Glomerular visceral epithelial cell (primary cell): Measurements from ENCODE around the gene NMRK1.

Experiments
- DNase-seq: peaks from one replicate; pipeline ENCODE4 v3.0.0-alpha.2; 2016; ENCODE audit errors: extremely low spot score

Gene NMRK1

DNA sequence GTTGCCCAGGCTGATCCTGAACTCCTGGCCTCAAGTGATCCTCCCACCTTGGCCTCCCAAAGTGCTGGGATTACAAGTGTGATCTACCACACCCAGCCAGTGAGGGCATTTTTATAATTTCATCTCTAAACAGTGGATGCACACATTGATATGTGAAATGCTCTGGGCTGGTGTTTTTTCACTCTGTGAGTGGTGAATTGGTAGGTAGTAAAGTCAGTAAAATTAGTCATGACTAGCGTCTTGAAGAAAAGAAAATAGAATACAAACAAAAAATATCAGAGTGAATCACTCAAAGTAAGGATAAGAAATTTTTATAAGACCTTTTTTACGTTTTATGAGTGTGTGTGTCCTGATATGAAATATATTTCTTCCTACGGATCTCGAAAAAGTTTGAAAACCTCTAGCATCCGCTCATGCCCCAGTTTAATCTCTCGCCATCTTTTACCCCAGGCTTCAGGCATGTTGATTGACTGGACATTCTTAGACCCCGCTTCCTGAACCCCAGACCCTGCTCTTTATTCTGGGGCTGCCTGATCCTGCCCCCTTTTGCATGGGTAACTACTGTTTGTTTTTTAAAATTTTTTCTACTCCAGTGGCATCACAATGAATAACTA is 14.3 kb upstream of the NMRK1 start:
- DNase-seq, result no peak

DNA sequence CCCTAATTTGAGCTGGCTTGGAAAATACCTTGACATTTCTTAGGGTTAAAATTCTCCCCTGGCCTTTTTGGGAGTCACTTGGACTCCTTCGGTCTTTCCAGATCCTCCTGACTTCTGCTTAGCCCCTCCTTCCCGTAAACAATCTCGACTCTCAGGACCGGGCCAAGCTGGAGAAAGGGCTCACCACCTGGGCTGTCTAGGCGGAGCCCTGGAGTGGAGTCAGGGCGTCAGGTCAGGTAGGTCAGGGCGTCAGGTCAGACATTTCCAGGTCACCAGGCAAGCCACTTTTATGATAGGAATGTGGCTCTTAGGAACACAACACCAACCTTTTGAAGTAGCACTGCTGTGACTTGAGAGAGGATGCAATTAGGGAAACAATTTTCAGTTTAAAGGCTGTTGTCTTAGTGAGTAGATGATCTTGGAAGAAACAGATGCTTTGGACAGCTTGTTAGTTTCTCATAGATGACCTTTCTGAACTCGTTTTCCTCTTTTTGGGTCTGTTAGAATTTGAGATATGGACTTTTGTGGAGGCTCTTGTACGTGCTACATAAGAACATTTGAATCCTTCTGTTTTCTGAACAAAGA is 13.1 kb upstream of the NMRK1 start:
- DNase-seq, result no peak

DNA sequence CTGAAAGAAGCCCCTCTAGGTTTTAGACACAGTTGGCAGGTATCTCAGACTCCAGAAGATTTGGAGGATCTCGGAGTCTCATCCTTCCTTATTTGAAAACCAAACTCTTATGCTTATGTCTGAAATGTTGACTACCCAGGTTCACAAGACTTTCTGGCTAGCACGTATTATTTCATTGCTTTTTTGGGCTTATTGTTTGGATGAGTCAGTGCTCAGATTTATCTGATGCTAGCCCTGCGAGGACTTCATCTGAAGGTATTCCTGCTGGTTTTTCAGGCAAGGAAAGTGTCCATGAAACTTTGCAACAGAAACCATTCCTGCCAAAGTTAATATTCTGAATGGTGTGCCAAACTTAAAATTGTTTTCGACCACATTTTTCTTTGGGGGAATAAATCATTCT is 8.8 kb upstream of the NMRK1 start:
- no peak for DNase-seq

DNA sequence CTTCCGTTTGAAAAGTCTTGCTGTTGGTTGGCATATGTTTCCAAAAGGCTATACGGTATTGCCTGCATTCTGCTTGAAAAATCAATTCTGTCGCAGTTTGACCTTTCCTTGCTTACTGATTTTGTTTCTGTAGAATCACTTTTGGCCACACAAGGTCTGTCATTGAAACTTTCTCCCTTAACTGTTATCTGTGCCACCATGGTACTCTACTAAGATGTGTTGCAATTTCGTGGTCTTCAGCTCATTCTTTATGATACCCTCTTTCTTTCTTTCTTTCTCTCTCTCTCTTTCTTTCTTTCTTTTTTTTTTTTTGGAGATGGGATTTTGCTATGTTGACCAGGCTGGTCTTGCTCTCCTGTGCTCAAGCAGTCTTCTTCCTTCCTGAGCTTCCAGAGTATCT is 4.8 kb upstream of the NMRK1 start:
- DNase-seq, result no peak

DNA sequence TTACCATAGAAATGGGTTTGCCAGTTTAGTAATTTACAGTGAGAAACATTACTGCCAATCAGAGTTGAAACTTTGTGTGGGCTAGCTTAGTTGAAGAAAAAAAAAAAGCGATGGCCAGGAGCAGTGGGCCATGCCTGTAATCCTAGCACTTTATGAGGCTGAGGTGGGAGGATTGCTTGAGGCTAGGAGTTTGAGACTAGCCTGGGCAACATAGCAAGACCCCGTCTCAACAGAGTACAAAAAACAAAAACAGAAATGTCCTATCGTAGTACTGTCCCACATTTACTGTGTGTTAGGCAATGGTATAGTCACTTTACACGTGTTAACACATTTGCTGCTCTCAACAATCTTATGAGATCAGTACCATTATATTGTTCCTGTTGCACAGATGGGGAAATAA is 2.6 kb upstream of the NMRK1 start:
- DNase-seq, result no peak

DNA sequence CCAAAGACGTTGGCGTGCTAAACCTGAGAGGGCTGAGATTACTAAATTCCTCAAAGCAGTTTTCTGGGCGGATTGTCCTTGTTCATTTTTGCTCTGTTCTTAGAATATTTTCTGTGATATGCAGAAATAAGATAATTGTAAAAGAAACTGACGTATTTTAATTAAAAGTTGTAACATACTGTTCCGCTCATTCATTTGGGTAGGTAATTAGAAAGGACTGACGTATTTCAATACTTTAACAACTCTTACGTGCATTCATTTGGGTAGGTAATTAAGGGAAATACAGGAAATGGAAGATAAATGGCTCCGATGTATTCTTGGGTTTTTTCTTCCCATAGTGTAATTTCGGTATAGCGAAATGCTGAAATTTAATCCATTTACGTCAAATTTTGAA is 1.4 kb upstream of the NMRK1 start:
- DNase-seq, result no peak

DNA sequence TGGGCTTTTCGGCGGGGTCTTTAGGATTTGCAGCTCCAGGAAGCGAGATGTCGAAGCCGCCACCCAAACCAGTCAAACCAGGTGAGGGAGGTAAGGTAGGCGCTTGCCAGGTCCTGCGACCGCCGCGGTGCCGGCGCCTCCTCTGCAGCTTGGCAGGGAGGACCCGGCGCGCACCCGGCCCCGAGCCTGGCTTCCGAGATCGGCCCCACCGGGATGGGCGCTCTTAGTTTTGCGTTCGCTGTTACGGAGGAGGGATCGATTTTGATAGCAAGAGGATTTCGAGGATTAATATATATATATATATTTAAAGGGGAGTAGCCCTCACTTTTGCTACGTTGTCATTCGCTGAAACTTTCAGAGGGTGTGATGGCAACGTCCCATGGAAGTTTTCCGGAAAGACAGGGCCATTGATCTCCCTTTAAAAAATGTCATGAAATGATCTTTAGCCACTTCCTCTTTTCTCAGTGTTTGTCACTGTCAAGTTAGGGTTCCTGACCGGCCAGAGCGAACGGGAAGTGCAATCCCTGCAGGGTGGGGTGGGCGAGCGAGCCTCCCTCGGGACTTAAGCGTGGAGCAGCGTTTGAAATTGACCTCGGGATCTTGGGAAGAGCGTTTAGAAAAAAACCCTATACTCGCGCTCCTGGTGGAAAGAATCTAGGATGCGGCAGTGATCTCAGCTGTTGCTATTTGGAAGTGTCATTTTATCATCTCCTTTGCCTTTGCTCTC is 854 bp upstream of the NMRK1 start:
- peak; percentile 53 for DNase-seq

DNA sequence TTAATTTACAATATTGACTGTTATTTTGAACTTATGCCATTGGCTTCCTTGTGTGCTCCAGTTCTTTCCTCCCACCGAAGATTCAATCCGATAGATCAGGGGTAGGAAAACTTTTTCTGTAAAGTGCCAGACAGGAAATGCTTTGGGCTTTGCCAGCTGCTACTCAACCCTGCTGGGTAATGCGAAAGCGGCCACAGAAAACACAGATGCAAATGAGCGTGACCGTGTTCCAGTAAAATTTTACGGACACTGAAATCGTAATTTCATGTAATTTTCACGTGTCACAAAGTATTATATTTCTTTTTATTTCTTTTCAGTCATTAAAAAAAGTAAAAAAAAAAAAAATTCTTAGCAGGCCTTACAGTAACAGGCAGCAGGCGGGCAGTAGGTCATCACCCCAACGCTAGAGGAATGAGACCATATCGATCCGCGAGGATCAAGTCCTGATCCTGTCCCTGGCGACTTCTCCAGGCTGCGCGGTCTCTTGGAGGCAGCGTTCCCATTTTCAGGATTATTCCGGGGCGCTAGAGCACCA is 599 bp downstream of the NMRK1 start:
- peak; percentile 58 for DNase-seq

DNA sequence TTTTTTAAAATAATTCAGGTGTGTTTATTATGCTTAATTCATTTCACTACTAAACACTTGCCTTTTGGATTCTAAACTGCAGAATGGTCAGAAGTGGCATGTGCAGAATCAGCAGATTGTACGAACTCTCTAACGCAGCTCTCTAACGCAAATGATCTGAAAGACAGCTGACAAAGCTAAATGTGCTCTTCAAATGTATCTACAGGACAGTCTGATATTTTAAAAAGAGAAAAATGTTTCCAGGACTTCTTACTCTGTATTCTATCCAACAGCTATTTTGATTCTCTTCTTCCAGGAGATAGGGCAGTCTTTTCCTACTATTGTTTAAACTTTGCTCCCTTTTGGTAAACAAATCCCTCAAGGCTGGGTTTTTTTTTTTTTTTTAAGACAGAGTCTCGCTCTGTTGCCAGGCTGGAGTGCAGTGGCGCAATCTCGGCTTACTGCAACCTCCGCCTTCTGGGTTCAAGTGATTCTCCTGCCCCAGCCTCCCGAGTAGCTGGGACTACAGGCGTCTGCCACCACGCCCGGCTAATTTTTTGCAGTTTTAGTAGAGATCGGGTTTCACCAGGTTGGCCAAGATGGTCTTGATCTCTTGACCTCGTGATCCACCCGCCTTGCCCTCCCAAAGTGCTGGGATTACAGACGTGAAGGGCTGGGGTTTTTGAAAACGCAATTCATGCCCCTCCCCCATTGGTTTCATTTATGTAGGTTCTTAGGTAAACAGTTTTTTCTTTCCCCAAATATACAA is 1.2 kb downstream of the NMRK1 start:
- DNase-seq, result no peak

DNA sequence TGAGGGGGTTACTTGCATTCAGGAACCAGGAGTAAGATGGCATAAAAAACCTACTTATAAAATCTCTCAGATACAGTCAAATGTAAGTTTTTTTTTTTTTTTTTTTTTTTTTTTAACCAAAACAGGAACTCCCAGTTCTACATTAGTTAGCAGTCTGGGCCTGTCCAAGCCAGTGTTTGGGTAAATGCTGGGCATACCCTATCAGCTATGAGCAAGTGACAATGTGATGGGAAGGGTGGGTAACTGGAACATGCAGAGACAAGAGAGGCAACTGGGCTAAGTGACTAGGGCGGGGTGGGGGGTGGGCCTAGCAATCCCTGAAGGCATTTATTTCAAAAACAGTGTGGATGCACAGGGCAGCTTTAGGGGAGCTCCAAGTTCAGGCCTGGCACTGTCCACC is 2.3 kb downstream of the NMRK1 start:
- DNase-seq, result no peak

DNA sequence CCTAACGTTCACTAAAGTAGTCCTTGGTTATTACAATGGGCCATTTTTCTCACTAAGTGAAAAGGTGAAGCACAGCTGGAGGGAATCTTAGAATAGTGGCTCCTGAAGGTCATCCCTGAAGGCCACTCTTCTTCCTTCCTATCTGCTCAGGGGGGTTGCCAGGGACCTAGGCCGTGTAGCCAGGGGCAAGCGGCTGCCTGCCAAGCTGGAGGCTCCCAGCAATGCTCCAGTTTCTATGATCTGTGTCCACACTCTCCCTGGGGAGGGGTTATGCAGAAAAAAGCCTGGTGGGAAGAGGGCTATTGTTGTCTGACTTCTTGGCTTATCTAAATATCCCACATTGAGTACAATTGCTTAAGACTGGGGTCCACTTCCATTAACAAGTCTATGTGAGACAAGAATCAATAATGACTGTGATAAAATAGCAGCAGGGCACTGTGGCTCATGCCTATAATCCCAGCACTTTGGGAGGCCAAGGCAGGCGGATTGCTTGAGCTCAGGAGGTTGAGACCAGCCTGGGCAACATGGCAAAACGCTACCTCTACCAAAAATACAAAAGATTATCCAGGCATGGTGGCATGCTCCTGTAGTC is 3.8 kb downstream of the NMRK1 start:
- no peak for DNase-seq

DNA sequence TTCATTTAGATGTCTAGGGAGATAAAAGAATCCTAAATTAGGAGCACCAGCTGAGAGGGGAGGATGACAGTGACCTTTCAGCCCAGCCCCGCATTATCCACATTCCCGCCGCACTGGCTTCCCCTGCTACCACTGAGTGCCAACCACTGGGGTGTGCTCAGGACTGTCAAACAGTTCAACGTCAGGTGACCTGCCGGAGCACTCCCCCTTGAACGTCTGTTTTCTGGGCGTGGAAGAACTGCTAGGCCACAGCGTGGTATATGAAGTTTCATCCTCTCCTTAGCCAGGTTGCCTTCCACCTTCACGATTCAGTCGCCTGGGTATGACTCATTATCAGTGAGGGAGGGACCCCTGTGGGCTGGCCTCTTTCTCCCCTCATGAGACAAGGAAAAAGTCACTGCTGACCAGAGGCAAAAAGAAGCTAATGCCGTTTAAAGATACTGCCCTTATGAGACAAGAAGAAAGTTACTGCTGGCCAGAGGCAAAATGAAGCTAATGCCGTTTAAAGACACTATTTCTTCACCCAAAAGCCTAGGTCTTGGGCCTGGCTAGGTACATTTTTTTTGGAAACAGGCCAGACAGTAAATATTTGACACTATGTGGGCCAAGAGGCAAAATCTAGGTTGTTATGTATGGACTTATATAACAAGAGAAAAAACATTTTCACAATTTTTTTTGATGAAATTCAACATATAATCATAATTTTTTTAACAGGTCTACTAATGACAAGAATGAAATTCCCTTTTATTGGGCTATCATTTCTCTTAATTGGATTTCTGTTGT is 4.6 kb downstream of the NMRK1 start:
- DNase-seq, result peak; percentile 25

DNA sequence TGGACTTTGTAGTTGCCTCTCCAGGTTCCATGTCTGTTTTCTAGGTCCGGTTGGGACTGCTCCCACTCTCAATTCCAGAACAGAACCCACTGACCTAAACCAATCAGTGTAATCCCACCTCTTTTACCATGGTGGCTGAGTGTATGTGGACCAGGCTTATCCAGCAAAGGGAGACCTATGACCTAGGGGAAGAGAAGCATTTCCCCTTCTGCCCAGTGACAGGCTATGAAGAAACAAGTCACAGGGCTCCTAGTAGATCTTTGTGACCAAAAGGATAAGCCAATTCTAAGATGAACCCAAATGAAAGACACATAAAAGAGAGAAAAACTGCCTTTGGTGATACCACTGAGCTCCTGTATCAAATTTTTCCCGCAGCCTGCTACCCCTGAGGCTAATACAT is 6.3 kb downstream of the NMRK1 start:
- DNase-seq, result no peak

DNA sequence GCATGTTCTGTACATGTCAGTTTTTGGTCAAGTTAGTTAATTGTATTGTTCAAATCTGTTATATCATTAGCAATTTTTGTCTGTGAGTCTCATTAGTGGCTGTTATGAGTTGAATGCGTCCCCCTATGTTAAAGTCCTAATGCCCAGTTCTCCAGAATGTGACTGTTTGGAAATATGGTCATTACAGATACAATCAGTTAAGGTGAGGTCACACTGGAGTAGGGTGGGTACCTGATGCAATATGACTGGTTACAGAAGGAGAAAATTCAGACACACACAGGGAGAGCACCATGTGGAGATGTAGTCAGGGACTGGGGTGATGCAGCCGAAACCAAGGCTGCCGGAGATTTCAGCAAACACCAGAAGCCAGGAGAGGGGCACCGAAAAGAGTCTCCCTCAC is 15.1 kb downstream of the NMRK1 start:
- no peak for DNase-seq

DNA sequence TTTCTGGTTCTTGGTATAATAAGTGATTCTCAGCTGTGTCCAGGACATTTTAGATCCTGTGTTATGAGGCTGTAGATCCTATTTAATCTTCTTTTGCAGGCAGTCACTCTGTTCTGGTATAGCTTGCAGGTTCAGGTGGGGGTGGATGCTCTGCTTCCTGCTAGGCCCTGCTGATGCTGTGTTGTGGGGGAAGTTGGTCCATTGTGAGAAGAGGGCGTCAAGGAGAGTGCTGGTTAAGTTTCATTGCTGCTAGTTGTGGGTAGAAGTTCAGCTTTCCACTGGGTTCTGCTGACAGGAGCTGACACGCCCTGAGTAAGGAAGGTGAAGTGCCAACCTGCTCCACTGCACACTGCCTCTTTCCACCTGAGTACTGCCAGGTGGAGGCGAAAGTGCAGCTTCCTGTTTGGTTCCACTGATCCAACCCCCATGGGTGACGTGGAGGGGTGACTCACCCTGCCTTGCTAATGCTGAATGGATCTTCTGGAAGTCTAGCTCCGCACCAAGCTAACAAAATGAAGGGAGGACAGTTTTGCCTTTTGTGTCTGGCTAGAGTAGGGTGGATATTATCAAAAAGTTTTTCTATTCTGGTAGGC is 16.3 kb downstream of the NMRK1 start:
- DNase-seq, result no peak

DNA sequence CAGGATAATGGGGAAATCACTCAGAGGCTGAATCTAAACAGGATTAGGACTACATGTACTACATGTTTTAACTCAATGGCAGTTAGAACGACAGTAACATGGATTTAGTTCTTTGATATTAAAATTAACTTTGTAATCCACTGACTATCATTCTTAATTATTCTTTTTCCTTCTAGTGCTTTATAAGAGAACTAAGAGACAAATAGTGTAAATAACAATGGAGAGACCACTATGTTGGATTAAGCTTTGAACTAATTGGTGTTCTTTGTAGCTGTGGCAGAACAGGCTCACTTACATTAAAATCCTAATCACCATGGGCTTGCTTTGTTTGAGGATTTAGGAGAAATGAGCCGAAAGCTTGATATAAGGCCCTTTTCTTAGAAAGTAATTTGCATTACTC is 18.8 kb downstream of the NMRK1 start:
- DNase-seq, result no peak

DNA sequence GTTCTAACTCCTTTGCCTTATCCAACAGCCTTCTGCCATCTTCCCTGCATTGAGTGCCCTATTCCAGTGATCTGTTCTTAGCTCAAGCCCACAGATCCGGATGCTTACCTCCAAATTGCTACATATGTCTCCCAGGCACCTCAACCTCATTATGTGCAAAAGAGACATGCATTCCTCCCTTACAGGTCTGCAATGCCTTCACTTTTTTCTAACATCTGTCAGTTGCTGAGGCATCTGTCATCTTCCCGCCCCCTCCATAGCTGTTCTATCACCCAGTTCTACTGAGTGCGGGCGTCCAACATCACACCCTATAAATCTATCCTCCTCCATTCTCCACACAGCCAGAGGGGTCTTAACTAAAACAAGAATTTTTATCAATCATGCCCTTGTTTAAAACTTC is 20.1 kb downstream of the NMRK1 start:
- DNase-seq, result no peak

DNA sequence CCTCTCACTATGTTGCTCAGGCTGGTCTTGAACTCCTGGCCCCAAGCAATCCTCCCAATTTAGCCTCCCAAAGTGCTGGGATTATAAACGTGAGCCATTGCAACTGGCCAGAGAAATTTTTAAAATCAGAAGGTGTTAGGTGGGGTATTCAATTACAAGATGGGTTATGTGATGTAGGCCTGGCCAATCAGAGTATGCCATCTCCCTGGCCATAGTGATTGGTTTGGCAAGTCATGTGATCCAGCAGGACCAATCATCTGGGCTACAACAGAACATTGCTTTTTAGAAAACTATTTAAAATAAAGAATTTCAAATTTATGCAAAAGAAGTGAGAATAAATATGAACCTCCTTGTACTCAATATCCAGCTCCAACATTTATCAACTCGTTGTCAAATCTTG is 22.4 kb downstream of the NMRK1 start:
- no peak for DNase-seq

DNA sequence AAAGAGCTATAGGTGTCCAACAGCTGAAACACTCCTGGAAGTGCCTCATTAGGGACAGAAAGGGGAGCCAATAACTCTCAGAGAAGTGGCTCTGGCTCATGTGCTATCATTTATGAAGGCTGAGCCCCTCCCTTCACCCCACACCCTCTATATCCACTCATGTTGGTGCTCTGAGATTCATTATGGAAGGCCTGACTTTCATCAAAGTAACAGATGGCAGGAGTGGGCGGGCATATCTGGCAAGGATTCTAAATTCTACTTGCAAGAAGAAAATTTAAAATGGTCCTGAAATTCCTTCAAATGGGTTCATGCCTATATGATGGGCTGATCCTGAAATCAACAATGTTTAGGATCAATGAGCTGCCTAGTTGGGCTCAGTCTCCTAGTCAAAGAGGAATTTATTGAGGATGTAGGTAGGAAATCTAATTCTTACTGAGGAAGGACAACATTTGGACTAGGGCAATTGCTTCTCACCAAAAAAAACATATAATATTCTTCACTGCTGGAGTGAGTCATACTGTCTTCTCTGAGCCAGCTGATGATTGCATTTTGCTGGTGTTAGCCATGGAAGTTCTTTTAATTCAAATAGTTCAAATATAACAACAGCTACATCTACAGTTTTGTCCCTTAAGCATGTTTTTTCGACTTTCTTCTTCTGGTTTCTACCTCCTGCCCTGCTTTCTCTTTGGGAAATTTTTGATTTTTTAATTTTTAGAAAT is 23.5 kb downstream of the NMRK1 start:
- no peak for DNase-seq

DNA sequence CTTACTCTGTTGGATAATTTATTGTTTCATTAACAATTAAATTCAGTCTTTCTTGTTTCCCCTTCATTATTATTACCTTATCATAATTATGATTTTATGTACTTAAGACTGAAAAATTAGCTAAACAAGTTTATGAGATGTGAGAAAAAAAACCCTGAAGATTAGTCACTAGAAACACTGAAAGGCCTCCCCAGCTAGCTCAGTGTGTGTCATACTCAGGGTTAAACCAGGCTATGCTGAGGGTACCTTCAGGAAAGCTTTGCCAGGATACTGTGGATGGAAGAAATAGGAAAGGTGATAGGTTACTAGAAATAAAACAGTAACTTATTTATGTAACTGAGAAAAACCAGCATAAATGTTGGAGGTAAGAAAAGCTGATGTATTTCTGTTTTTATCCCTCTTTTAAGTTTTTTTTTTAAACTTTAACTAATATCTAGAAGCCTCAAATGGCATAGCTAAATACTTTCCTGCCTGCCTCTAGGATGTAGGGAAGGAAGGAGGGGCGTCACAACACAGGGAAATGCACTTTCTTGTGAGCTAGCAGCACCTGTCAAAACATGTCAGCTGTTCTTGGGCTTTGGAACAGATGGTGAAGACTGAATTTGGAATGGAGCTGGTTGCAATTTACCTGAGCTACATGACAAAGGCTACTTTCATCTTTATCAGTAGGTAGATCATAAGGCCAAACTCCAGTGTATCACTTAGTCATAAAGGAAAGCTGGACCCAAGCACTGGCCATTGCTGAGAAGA is 24.2 kb downstream of the NMRK1 start:
- DNase-seq, result peak; percentile 22
